Ishikawa (cell line): ENCODE results near the gene GPR17.

Source experiments
- CEBPB ChIP-seq: IDR thresholded peaks from 2 replicates; pipeline ENCODE4 v1.6.1; 2012
- CREB1 ChIP-seq: IDR thresholded peaks from 2 replicates; pipeline ENCODE4 v1.6.1; 2012; ENCODE audit warnings: low read depth
- EGR1 ChIP-seq: IDR thresholded peaks from 2 replicates; pipeline ENCODE4 v1.6.1; 2012
- EP300 ChIP-seq: IDR thresholded peaks from 2 replicates; pipeline ENCODE4 v1.6.1; 2012; ENCODE audit warnings: borderline replicate concordance
- FOXM1 ChIP-seq: IDR thresholded peaks from 2 replicates; pipeline ENCODE4 v1.6.1; 2012; ENCODE audit warnings: low read depth, borderline replicate concordance
- NFIC ChIP-seq: IDR thresholded peaks from 2 replicates; pipeline ENCODE4 v1.6.1; 2012
- RAD21 ChIP-seq: IDR thresholded peaks from 2 replicates; pipeline ENCODE4 v1.6.1; 2012; ENCODE audit warnings: low read depth
- TAF1 ChIP-seq: IDR thresholded peaks from 2 replicates; pipeline ENCODE4 v1.6.1; 2012; ENCODE audit warnings: low read depth, mild to moderate bottlenecking
- TCF12 ChIP-seq: IDR thresholded peaks from 2 replicates; pipeline ENCODE4 v1.6.1; 2012; ENCODE audit warnings: low read depth
- TEAD4 ChIP-seq: IDR thresholded peaks from 2 replicates; pipeline ENCODE4 v1.6.1; 2012
- YY1 ChIP-seq: IDR thresholded peaks from 2 replicates; pipeline ENCODE4 v1.6.1; 2012; ENCODE audit warnings: low read depth
- ZBTB7A ChIP-seq: IDR thresholded peaks from 2 replicates; pipeline ENCODE4 v1.6.1; 2012; ENCODE audit warnings: low read depth
- TF ChIP-seq, protein P1 (sequence below): IDR thresholded peaks from 2 replicates; pipeline ENCODE4 v1.6.1; 2012
- TF ChIP-seq, protein P2 (sequence below): IDR thresholded peaks from 2 replicates; pipeline ENCODE4 v1.6.1; 2012; ENCODE audit warnings: low read depth, mild to moderate bottlenecking
- TF ChIP-seq, protein P3 (sequence below): IDR thresholded peaks from 2 replicates; pipeline ENCODE4 v1.6.1; 2012

Gene GPR17

DNA sequence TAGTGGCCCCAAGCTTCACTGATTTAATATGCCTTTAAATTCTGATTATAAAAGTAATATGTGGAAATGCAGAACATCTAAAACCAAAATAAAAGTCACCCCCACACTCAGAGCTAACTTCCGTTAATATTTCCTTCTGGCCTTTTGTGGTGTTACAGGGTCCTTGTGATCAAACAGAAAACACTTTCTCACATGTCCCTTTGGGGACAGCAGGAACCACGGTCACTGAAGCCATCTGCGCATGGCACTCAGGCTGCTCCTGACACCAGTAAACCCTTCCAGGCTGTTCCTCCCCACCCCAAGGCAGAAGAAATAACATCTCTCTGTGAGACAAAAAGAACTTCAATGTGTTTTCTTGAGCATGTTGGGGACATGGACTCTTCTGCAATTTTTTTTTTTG lies 25.1 kb upstream of the GPR17 start:
- TF ChIP-seq EGR1 (no peak), FOXM1 (no peak), EP300 (no peak), CREB1 (no peak), RAD21 (no peak), YY1 (no peak), TEAD4 (no peak)
- TF ChIP-seq, protein P1, sequence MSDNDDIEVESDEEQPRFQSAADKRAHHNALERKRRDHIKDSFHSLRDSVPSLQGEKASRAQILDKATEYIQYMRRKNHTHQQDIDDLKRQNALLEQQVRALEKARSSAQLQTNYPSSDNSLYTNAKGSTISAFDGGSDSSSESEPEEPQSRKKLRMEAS: no peak

DNA sequence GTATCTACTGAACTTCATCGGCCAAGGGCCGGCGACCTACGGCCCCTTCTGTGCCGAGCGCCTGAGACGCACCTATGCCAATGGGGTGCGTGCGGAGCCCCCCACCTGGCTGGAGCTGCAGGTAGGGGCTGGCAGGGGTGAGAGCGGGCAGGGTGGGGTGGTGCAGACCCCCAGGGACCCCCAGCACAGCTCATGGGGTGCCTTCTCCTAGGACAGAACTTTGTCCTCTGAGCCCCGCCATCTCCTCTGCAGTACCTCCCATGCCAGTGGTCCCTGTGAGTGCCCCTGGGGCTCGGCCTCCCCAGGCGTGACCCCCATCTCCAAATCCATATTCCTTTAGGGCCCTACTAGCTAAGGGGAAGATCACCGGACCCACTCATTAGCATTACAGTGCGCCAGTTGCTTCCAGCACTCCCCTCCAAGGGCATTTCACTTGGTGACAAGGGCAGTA lies 23.9 kb upstream of the GPR17 start:
- no peak for TF ChIP-seq CREB1
- TF ChIP-seq FOXM1: no peak
- TF ChIP-seq, protein P2, sequence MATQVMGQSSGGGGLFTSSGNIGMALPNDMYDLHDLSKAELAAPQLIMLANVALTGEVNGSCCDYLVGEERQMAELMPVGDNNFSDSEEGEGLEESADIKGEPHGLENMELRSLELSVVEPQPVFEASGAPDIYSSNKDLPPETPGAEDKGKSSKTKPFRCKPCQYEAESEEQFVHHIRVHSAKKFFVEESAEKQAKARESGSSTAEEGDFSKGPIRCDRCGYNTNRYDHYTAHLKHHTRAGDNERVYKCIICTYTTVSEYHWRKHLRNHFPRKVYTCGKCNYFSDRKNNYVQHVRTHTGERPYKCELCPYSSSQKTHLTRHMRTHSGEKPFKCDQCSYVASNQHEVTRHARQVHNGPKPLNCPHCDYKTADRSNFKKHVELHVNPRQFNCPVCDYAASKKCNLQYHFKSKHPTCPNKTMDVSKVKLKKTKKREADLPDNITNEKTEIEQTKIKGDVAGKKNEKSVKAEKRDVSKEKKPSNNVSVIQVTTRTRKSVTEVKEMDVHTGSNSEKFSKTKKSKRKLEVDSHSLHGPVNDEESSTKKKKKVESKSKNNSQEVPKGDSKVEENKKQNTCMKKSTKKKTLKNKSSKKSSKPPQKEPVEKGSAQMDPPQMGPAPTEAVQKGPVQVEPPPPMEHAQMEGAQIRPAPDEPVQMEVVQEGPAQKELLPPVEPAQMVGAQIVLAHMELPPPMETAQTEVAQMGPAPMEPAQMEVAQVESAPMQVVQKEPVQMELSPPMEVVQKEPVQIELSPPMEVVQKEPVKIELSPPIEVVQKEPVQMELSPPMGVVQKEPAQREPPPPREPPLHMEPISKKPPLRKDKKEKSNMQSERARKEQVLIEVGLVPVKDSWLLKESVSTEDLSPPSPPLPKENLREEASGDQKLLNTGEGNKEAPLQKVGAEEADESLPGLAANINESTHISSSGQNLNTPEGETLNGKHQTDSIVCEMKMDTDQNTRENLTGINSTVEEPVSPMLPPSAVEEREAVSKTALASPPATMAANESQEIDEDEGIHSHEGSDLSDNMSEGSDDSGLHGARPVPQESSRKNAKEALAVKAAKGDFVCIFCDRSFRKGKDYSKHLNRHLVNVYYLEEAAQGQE: no peak
- no peak for TF ChIP-seq ZBTB7A
- TF ChIP-seq RAD21: no peak
- no peak for TF ChIP-seq EP300
- no peak for TF ChIP-seq CEBPB
- TF ChIP-seq TEAD4: no peak
- TF ChIP-seq NFIC: no peak
- TF ChIP-seq, protein P3, sequence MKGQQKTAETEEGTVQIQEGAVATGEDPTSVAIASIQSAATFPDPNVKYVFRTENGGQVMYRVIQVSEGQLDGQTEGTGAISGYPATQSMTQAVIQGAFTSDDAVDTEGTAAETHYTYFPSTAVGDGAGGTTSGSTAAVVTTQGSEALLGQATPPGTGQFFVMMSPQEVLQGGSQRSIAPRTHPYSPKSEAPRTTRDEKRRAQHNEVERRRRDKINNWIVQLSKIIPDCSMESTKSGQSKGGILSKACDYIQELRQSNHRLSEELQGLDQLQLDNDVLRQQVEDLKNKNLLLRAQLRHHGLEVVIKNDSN: no peak
- no peak for TF ChIP-seq EGR1
- TF ChIP-seq YY1: no peak
- TF ChIP-seq, protein P1: no peak
- TF ChIP-seq TCF12: no peak
- TF ChIP-seq TAF1: no peak

DNA sequence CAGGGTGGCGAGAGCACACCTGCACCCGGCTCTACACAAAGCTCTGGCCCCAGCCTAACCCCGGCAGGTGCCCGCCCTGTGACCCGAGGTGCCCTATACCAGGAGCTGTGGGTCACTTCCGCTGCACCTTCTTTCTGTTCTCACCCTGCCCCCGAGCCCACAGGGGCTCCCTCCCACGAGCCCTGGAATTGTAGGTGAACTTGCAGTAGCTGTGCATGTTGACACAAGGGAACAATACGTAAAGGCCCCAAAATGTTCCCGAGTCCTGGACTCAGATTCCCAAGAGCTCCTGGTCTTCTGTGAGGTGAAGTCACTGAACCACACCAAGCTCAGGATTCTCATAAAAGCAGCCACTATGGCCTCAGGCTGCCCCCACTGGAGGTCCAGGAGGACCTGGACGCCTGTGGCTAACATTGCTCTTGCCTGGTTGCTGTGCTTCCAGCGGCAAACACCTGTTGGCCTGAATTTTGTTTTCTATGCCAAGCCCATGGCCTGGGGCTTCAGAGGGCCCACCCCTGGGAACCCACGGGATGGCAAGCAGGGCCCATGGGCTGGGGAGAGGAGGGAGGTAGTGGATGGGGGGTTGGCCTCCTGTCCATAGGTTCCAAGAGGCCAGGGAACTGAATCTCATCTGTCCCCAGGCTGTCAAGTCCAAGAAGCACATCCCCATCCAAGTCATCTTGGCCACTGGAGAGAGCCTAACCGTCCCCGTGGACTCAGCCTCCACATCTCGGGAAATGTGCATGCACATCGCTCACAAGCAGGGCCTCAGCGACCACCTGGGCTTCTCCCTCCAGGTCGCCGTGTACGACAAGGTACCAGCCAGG lies 23.2 kb upstream of the GPR17 start:
- TF ChIP-seq RAD21: no peak
- TF ChIP-seq, protein P3: no peak
- no peak for TF ChIP-seq ZBTB7A
- TF ChIP-seq FOXM1: no peak
- TF ChIP-seq TAF1: no peak
- TF ChIP-seq TCF12: no peak

DNA sequence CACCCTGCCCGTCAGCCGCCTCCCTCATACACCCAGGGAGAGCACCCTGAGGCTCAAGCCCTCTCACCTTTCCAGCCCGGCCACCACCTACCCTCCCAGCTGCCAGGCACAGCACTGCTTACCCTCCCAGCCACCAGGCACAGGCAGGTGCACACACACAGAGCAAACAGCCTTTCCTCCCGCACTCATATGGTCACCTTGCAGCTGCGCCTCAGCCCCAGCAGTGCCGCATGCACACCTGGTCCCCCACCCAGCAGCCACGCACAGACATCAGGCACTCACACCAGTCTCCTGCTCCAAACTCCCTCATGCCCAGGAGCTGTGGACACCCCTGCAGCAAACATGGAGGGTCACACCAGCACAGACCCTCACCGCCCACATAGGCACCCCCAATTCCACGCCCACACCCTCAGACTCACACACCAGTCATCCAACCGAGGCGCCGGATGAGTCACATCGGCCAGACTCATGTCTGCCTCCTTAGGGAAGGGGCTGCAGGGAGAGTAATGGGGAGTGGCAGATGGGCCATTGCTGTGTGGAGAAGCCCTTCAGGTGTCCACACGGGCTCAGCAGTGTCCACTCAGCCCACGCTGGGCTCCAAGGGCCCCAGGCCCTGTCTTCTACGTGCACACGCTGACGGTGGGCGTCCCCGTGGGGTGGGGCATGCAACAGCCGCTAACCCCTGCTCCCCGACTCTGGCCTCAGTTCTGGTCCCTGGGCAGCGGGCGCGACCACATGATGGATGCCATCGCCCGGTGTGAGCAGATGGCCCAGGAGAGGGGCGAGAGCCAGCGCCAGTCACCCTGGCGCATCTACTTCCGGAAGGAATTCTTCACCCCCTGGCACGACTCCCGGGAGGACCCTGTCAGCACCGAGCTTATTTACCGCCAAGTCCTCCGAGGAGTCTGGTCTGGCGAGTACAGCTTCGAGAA lies 22.3 kb upstream of the GPR17 start:
- no peak for TF ChIP-seq CREB1
- TF ChIP-seq YY1: no peak
- TF ChIP-seq NFIC: no peak
- TF ChIP-seq, protein P1: no peak
- TF ChIP-seq TEAD4: no peak
- no peak for TF ChIP-seq TAF1

DNA sequence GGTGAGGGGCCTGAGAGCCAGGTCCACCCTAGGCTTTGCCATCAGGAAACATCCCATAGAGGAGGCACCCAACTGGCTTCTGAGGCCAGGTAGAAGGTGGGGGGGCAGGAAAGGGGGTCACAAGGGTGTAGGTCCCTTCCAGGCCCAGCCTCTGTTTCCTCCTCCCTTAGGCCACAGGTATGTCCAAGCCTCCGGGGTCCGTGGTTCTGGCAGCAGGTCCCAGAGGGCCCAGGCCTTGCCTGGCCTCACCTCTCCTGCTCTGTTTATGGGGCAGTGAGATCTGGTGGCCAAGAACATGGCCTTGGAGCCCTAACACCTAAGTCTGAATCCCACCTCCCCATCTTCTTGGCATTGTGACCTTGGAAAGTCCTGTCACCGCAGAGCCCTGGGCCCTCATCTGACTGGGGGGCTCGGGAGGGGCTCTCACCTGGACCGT lies 21.6 kb upstream of the GPR17 start:
- TF ChIP-seq CEBPB (no peak), EP300 (no peak), FOXM1 (no peak), TEAD4 (no peak), TAF1 (no peak), RAD21 (no peak), ZBTB7A (no peak), EGR1 (no peak), NFIC (no peak), TCF12 (no peak), YY1 (no peak), CREB1 (no peak)
- TF ChIP-seq, protein P2: no peak
- TF ChIP-seq, protein P3: no peak
- TF ChIP-seq, protein P1: no peak
